EH (cell line): ENCODE results near the gene CSTB.
"Not testable (repeated sequence)": the region's sequence is repeated elsewhere in the genome, so short reads cannot be mapped to it uniquely, and the experiment has no call there.

ENCODE experiments used
- DNase-seq: peaks from one replicate; pipeline ENCODE4 v3.0.0-alpha.2; 2015; ENCODE audit warnings: low read depth

CSTB gene, protein sequence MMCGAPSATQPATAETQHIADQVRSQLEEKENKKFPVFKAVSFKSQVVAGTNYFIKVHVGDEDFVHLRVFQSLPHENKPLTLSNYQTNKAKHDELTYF

DNA sequence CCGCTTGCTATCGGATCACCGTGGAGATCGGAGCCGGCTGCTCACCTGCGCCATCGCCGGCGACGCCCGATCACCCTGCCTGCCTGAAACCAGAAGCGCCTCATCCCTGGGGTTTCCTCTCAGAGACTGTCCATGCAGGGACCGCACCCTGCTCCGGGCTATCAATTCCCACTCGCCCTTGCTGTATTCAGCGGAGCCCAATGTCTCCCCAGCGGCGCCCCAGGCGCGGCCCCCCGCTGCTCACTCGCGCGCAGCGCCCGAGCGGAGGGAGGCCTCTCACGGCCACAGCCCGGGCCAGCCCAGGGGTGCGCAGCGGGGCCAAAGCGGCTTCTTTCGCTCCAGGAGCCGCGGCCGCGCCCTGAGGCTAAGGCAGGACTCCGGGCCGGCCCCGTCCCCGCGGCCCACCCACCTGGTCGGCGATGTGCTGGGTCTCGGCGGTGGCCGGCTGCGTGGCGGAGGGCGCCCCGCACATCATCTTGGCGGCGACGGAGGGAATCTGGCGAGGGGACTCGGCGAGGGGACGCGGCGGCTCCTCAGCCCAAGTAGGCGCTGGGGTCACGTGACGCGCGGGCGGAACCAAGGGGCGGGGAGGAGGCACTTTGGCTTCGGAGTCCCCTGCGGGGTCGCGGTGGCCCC lies at the start of gene CSTB:
Gene CSTB (minus strand): TSS at position 514 of the 636 bp plus-strand sequence. CDS start 39 bp downstream, at position 475.
- peak; percentile 71 for DNase-seq

DNA sequence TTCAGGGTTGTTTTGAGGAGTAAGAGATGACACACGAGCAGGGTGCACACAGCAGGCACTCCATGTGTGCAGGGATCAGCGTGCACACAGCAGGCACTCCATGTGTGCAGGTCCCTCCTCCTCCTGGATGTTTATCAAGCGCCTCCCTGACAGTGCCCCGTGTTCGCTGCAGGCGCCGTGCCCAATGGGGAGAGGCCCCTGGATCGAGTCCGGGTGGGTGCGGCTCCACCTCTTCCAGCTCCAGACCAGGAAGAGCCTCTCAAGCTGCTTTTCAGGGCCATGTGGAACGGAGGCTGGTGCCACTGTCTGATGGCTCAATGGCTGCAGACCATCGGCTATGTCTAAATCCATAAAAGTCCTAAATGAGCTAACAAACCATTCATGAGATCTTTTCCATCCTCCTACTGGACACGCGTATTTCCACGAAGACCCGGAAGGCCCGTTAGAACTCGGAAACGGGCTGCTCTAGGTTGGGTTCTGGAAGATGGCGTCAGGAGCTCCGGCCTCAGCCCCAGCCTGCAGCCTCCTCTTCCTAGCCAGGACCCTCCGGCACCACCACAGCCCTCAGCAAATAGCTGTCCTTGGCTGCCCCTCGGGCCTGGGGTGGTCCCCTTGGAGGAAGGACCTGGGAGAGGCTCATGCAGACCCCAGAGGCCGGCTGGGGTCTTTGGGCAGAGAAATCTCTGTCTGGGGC lies 49.3 kb upstream of the CSTB start:
- no peak for DNase-seq

DNA sequence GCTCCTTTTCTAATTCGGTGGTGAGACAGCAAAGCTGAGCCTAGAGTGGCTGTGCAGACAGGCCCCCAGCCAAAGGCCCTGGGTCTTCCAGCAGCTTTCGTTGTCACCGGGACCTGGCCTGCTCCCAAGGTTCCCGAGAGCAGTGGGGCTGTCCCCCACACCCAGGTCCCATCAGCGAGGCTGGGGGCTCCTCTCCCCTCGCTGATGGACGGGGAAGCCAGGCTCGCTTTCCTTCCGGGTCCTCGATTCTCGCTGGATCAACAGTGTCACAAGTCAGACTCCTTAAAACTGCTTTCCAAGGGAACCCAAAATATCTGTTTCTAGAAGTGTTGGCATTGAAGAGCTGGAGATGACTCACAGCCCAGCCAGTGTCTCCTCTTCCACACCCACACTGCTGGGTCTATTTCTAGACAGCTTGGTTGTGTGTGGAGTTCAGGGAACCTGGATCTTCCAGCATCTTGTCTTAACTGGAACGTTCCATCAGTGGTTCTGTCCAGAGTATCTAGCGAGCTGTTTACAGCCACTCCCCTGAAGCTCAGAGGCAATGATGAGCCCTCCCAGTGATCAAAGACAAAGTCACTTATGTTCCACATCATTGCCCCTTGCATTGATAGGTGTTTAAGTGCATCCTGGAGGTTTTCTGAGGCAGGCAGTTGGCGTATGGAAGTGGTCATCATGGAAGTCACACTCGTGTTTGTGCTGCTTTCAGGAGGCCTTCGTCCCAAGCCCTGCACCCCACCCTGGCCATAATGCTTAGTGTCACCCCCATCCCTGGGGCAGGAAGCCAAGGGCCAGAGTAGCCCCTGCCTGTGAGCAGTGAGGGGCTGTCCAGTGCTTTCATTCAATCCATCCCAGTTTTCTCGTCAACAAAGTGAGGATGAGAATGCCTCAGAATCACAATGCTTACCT lies 48.5 kb upstream of the CSTB start:
- DNase-seq, result peak; percentile 72

DNA sequence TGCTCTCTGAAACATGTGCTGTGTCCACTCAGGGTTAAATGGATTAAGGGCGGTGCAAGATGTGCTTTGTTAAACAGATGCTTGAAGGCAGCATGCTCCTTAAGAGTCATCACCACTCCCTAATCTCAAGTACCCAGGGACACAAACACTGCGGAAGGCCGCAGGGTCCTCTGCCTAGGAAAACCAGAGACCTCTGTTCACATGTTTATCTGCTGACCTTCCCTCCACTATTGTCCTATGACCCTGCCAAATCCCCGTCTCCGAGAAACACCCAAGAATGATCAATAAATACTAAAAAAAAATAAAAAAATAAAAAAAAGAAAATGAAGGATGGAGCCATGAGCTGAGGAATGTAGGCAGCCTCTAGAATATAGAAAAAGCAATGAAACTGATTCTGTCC lies 46.6 kb upstream of the CSTB start:
- not testable (repeated sequence) for DNase-seq

DNA sequence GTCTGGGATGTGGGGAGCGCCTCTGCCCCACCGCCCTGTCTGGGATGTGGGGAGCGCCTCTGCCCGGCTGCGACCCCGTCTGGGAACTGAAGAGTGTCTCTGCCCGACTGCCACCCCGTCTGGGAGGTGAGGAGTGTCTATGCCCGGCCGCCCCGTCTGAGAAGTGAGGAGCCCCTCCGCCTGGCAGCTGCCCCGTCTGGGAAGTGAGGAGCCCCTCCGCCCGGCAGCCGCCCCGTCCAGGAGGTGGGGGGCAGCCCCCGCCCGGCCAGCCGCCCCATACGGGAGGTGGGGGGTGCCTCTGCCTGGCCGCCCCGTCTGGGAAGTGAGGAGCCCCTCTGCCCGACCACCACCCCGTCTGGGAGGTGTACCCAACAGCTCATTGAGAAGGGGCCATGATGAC lies 46.1 kb upstream of the CSTB start:
- not testable (repeated sequence) for DNase-seq

DNA sequence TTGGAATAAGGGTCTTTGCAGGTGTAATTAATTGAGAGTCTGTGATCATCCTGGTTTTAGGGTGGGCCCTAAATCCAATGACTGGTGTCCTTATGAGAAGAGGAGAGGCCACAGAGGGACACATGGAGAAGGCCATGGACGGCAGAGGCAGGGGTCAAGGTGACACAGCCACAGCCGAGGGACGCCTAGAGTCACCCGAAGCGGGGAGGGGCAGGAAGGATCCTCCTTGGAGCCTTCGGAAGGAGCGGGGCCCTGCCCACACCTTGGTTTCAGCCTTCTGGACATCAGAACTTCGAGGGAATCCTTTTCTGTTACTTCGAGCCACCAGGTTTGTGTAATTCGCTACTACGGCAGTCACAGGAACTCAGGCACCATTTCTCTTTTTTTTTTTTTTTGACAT lies 44.4 kb upstream of the CSTB start:
- no peak for DNase-seq

DNA sequence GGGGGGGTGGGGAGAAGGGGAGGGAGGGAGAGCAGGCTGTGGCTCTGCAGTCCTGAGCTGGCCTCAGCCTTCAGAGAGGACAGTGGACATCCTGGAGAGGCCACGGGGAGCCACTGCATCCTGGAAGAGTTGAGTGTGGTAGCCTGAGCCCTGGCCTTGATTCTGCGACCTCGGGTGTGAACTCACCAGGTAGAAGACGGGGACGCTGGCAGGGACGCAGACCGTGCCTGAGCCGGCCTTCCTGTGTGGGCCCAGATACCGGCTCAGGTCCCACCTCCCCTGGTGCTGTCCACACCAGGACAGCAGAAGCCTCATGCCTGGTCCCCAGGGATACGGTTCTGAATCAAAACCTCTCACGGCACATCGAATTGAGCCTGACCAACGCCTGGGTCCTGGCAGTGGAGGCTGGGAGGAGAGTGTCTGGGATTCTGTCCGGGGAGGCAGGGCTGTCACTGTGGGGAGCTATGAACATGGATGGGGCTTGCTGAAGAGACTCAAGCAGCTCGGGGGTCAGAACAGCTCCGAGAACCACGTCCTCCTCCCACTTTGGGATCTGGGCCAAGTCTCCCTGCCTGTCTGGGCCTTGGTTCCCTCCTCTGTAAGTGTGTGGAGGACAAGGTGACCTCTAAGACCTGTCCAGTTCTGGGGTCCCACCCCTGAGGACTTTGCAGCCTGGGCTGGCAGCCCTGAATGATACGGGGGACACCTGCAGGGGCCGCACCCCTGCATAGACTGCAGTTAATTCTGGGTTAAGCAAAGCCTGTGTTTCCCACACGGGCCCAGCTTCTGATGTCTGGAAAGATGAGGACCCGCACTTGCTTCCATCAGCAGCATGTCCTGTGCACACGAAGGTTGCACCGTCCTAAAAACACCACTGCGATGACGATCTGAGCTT lies 43.6 kb upstream of the CSTB start:
- DNase-seq, result no peak

DNA sequence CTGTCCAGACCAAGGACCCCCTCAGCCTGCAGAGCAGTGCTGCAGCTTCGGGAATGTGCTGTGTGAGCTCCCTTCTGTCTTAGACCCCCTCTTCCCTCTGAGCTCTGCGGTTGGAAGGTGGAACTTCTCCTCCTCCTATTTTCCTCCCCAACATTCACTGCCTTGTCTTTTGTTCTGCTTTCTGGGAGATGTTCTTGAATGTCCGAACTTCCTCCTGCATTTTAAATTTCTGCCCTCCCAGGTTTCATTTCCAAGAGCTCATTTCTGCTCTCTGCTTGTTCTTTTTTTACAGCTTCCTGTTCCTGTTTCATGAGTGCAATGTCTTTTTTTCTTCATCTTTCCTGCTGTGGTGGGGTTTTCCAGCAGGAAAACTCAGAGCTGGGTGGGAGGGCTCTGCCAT lies 42.6 kb upstream of the CSTB start:
- DNase-seq, result no peak

DNA sequence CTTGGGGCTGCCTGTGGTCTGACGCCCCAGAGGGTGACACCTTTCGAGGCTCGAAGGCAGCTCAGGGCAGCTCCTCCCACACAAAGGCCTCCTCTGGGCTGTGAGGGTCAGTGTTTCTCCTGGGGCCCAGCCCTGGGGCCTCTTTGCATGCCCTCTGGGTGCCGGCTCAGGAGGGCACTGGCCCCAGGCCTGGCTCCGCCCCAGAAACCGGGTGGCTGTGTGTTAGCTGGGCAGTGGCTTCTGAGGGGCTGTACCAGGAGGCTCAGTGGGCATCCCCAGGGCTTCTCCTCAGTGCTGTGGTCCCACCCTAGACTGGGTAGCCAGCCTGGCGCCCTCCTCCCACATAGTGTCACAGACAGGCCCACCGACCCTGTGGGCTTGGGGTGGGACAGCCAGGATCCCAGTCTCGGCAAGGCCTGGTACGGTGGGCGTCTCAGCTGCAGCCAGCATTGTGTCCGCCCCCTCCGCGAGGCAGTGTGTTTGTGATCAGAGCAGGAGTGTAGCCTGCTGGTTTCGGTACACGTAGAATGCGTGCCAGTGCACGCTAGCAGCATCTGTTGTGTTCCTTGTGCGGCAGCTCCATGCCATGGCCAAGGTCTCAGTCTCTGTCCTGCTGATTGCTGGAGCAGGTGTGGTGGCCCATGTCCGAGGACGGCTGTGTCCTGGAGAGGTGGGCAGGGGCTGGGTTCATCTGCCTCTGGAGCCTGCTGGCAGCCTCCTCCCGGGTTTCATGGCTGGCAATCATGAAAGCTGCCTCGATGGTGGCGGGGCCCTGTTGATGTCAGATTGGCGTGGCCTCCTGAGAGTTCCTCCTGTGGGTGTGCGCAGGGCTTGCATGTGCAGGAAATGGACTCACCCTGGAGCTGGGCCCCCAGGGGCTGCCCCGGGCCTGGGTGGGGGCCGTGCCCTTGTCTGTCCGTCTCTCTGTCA lies 41.3 kb upstream of the CSTB start:
- no peak for DNase-seq

DNA sequence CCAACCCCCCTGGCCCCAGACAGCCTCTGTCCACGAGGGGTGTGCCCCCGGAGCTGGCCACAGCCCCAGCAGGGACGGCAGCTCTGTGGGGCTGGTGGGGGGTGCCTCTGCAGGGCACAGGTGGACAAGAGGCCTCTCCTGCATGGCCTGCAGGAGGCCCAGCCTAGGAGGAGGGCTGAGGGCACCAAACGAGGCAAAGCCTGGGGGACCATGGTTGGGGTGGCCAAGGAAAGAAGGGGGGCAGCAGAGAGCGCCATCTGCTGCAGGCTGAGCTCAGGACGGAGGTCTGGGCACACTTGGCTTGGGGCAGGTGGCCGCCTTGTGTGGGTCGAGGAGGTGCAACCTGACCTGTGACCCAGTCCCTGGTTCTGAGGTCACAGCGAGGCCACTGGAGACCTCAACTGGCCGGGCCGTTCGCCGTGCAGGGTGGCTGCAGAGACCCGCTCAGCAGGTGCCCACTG lies 40.5 kb upstream of the CSTB start:
- DNase-seq, result no peak

DNA sequence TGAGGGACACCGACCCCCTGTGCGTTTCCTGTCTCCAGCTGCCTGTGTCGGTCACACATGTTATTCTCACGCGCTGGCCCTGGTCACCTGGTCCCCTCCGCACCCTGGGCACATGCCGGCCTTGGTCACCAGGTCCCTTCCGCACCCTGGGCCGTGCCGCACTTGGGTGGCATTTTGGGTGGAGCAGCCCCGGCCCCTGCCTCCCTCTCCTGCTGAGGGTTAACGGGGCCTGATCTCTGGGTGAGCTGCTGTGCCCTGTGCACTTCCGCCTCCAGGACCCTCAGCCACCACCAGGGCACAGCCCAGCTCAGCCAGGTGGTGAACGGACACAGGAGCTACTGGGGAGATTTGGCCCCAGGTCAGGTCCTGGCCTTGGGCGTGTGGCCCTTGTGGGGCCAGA lies 39.9 kb upstream of the CSTB start:
- DNase-seq, result no peak

DNA sequence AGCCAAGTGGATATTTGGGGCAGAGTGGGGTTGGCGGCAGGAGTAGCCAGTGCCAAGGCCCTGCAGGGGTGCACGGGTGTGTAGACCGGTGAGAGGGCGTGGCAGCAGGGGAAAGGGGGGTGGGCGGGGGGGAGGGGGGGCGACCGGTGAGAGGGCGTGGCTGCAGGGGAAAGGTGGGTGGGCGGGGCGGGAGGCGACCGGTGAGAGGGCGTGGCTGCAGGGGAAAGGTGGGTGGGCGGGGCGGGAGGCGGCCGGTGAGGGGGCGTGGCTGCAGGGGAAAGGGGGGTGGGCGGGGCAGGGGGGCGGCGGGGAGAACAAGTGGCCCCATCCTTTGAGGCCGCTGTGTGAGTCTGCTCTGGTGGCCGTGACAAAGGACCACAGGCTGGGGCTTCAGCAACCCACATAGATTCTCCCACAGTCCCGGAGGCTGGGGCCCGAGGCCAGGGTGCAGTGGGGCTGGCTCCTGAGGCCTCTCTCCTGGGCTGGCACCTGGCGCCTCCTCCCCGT lies 39.1 kb upstream of the CSTB start:
- DNase-seq, result no peak

DNA sequence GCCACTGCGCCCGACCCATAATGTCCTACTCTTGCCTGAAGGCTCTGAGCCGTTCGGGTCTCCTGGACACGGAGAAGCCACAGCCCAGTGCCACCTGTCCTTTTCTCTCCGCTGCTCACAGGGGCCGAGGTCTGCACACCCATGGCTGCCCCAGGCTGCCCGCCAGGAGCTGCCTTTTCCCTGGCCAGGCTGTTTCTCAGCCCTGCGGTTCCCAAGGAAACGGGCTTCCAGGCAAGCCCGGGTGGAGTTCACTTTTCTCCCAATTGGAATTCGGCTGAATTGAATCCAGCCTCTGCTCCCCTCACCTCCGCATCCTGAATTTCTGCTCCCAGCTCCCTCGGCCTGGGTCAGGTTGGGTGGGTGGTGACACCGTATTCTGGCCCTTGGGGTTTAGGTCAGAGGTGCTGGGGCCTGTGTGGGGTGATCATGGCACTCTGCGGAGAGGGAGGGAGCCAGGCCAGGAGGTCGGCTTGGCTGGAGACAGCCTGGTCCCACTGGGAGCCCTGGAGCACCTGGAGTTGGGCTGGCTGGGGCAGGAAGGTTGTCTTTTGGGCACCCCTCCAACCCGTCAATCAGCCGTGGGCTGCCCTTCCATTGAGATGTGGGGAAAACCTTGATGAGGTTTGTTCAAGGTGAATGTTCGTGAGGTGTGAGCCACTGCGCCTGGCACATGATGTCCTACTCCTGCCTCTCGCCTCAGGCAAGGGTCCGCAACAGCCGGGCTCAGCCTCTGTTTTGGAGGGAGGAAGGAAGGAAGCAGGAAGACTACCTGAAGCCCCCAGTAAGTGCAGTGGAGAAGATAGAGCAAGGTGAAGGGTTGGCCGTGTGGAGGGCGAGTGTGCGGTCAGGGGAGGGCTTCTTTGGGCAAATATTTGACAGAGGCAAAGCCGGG lies 38.4 kb upstream of the CSTB start:
- DNase-seq, result no peak

DNA sequence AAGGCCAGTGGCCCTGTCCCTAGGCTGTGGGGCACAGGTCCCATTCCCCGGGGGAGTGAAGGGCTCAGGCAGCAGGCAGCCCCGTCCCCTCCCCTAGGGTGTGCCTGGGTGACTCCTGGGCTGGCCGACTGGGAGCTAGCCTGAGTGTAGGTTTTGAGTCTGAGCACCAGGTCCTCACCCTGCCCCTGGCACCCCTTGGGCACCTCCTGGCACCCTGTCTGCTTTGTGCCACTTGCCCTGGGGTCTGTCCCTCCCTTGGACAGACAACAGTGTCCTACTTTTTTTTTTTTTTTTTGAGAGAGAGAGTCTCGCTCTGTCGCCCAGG lies 37.5 kb upstream of the CSTB start:
- DNase-seq, result no peak

DNA sequence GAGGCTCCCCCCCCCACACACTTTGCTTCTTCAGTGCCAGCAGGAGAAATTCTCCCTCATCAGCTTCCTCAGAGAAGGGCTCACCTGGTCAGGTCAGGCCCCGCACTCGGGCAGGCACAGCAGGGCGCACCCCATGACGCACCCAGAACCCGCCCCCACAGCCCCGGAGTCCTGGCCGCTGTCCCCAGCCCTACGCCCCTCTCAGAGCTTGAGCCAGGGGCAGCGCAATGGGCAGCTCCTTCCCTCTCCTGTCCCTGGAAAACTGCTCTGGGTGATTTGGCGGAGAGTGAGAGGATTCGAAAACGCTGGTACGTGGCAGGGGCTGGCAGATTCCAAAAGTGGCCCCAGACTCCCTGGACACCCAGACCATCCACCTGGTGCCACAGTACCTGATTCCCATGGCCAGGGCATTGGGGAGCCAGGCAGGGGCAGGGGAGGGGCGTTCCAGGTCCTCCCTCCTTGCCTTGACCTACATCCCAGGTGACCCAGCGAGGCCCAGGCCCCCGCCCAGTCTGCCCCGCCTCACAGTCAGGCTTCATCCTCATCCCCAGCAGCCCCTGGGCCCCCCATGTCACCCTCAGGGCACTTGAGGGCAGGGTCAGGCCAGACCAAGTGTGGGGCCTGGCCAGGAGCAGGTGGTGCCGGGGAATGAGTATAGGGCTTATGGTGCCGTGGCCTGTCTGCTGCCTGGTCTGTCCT lies 37.0 kb upstream of the CSTB start:
- no peak for DNase-seq

DNA sequence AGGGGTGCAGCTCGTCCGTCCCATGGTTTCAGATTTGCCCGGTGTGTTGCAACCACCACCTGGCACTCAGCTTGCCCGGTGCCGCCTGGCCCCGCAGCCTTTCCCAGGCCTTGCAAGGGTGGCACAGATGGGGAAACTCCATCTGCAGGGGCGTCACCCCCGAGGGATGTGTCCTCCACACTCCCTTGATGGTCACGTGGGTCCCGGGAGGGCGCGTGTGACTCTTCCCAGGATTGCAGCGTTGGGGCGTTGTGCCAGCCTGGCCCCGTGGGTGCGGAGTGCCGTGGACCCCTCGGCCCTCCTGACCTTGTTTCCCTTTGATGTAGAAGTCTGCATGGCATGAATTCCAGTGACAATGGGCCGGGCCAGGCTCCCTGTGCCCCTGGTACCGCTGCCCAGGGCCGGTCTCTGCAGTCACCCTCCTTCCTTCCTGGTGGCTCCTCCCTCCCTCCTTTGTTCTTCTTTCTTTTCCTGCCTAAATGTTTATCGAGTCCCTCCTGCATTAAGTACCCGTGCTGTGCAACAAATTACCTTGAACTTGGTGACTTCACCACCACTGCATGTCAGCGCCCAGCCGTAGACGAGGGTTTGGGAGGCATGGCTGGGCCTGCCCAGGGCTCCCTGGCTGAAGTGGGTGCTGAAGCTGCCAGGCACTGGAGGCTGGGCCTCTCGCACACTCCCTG lies 36.2 kb upstream of the CSTB start:
- DNase-seq, result no peak

DNA sequence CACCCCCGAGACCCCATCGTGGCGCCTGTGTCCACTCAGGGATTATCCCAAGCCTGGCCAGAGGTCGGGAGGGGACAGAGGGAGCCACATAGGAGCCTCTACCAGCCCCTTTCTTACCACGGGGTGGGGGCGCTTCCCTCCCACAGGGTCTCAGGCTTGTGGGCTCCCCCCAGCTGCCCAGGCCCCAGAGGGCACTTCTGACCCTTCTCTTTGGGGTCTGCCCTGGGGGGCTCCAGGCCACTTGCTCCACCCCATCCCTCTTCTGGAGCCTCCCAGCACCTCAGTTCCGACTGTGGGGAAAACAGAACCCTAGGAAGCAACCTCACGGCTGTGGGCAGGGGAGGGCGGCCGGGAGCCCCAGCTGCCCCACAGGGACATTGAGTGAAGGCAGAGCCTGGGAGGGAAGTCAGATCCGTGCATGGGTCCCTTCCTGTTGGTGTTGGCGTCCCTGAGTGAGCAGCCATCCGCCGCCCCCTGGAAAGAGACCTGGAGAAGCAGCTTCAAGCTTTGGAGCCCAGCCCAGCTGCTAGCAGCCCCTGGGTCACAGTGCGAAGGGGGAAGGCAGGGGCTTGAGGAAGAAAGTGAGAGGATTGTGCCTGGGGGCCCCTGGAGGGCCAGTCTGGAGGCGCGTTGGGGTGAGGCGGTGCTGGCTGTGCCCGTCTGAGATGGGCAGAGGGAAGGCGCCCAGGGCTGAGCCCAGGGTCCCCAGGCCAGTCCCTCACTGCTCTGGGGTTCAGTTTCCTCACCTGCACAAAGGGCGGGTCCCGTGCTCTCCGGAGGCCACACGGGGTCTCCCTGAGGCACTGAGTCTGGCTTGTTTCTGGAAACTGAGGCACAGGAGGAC lies 35.4 kb upstream of the CSTB start:
- DNase-seq, result no peak
